Measurements from ENCODE around the gene ACAA1. TPM values are rescaled to one million over a fixed set of nuclear protein-coding genes. Genes with fewer than 3 reads are reported as not detected.

ACAA1 gene
- total RNA-seq, 1 experiment from 2014 or later, result 24.0 TPM

- Histone ChIP-seq H3K4me1 (ENCODE audit: insufficient read depth, low read length, poor library complexity, severe bottlenecking) (no peaks in the 10 kb centered on the region), H3K4me3 (ENCODE audit: low read depth, low read length, poor library complexity, severe bottlenecking) (no peak overlapping the region), H3K36me3 (ENCODE audit: insufficient read depth, low read length, poor library complexity, severe bottlenecking) (no peaks in the 10 kb centered on the region), H3K27me3 (replicated peaks; ENCODE audit: insufficient read depth, low read depth, low read length, poor library complexity) (no peaks in the 10 kb centered on the region), H3K9me3 (ENCODE audit: low read depth, low read length, poor library complexity, severe bottlenecking) (no peaks in the 10 kb centered on the region), H3K27ac (ENCODE audit: low read depth, low read length, poor library complexity, severe bottlenecking) (no peak overlapping the region)
- TF ChIP-seq CTCF (conservative IDR thresholded peaks at IDR 0.05; ENCODE audit: low read depth, low read length) (no peak), EZH2 (IDR thresholded peaks at IDR 0.05; ENCODE audit: borderline replicate concordance, low read depth, low read length, poor library complexity, severe bottlenecking) (no peak)
- intact Hi-C loops (cut with micrococcal nuclease; ENCODE audit: unreplicated experiment), result no loop called here
- ChIA-PET POLR2A (ENCODE audit: low non-redundant PET) (no interaction called here), CTCF (no interaction called here)
- no TSS peak for BruUV-seq (replicated peaks)
- DNase-seq (ENCODE audit: low spot score), result no peak
Measured at GRCh38 chr3:38151667-38152265, 14.8 kb upstream of the ACAA1 start.

DNA sequence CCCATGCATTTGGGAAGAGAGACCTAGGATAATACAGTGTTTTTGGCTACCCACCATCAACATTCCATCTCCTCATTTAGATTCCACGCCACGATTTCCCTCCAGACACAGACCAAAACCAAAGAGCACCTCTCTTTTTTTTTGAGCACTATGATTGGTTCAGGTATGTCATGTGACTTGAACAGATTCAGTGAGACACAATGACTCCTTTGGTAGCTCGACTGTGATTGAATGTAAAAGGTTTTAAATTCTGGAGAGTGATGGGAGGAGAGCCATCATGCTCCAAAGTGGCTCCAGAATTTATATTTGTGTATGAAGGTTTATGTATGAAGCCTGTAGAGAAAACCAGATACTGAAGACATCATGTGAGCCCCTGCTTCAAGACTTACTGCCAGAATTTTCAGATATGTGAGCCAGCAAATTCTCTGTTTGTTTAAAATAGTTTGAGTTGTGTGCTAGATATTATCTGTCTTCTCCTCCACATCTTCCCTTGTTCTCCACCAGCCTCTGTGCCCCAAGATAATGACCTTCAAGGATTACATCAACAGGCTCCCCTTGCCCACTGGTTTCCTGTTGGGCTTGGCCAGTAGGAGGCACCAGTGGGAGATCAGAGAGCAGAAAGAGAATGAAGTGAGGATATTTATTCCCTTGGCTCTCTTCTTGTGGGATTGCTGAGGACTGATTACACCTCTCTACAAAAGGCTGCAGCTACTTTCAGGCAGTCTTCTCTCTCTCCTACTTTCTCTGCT is 14.0 kb upstream of the ACAA1 start:
- CTCF ChIA-PET, result no interaction called here
- no peak for TF ChIP-seq CTCF (conservative IDR thresholded peaks at IDR 0.05; ENCODE audit: low read depth, low read length)
- Histone ChIP-seq H3K27ac (ENCODE audit: low read depth, low read length, poor library complexity, severe bottlenecking) (no peak overlapping the region), H3K4me1 (ENCODE audit: insufficient read depth, low read length, poor library complexity, severe bottlenecking) (no peaks in the 10 kb centered on the region), H3K36me3 (ENCODE audit: insufficient read depth, low read length, poor library complexity, severe bottlenecking) (no peaks in the 10 kb centered on the region), H3K4me3 (ENCODE audit: low read depth, low read length, poor library complexity, severe bottlenecking) (no peak overlapping the region), H3K27me3 (replicated peaks; ENCODE audit: insufficient read depth, low read depth, low read length, poor library complexity) (no peaks in the 10 kb centered on the region), H3K9me3 (ENCODE audit: low read depth, low read length, poor library complexity, severe bottlenecking) (no peaks in the 10 kb centered on the region)
- POLR2A ChIA-PET (ENCODE audit: low non-redundant PET), result no interaction called here
- intact Hi-C loops (cut with micrococcal nuclease; ENCODE audit: unreplicated experiment), result no loop called here
- DNase-seq (ENCODE audit: low spot score), result no peak
- no TSS peak for BruUV-seq (replicated peaks)

DNA sequence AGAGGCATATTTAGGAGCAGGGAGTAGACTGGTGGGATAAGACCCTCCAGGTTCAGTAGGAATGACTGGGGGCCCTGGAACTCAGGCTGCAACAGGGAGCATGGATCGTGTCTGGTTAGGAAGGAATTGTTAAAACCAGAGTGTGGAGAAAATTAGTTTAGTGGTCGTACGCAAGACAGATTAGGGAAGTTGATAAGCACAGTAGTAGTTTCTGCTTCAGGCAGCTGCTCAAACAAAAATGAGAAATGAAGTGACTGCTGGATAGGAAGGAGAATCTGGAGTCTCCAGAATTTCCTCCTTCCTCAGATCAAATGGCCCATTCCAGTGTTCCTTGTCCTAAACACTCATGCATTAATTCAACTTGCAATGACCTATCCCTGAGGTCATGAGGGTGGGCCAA is 12.8 kb upstream of the ACAA1 start:
- ChIA-PET POLR2A (ENCODE audit: low non-redundant PET) (no interaction called here), CTCF (no interaction called here)
- TF ChIP-seq CTCF (conservative IDR thresholded peaks at IDR 0.05; ENCODE audit: low read depth, low read length) (no peak), EZH2 (IDR thresholded peaks at IDR 0.05; ENCODE audit: borderline replicate concordance, low read depth, low read length, poor library complexity, severe bottlenecking) (no peak)

More for the DNA sequence above, 12.8 kb upstream of the ACAA1 start:
- no peak overlapping the region for H3K27ac ChIP-seq (ENCODE audit: low read depth, low read length, poor library complexity, severe bottlenecking)
- no peaks in the 10 kb centered on the region for H3K36me3 ChIP-seq (ENCODE audit: insufficient read depth, low read length, poor library complexity, severe bottlenecking)
- H3K9me3 ChIP-seq (ENCODE audit: low read depth, low read length, poor library complexity, severe bottlenecking), result no peaks in the 10 kb centered on the region
- no peak for DNase-seq (ENCODE audit: low spot score)
- no peaks in the 10 kb centered on the region for H3K4me1 ChIP-seq (ENCODE audit: insufficient read depth, low read length, poor library complexity, severe bottlenecking)
- intact Hi-C loops (cut with micrococcal nuclease; ENCODE audit: unreplicated experiment), result no loop called here
- no peak overlapping the region for H3K4me3 ChIP-seq (ENCODE audit: low read depth, low read length, poor library complexity, severe bottlenecking)
- H3K27me3 ChIP-seq (replicated peaks; ENCODE audit: insufficient read depth, low read depth, low read length, poor library complexity), result no peaks in the 10 kb centered on the region
- no TSS peak for BruUV-seq (replicated peaks)

Data from A673 (cell line).